Osteocyte (in vitro differentiated cells): ENCODE data around the gene DUOXA1. TPM values are rescaled to one million over a fixed set of nuclear protein-coding genes. Genes with fewer than 3 reads are reported as not detected.
A peak's percentile ranks its signal among the peaks of the same experiment; 100 is the strongest.

Experiments
- DNase-seq: peaks from one replicate; pipeline ENCODE4 v3.0.0; 2021; ENCODE audit warnings: mixed read lengths; ENCODE audit not compliant: unreplicated experiment; ENCODE audit errors: extremely low spot score
- H3K27ac Mint-ChIP-seq: one replicate; pipeline ENCODE4 v1.8.0; 2021; ENCODE audit warnings: mild to moderate bottlenecking, mixed read lengths; ENCODE audit not compliant: unreplicated experiment
- H3K27me3 Mint-ChIP-seq: one replicate; pipeline ENCODE4 v1.8.0; 2021; ENCODE audit warnings: mixed read lengths; ENCODE audit not compliant: unreplicated experiment
- H3K36me3 Mint-ChIP-seq: one replicate; pipeline ENCODE4 v1.8.0; 2021; ENCODE audit warnings: mixed read lengths; ENCODE audit not compliant: unreplicated experiment
- H3K4me1 Mint-ChIP-seq: one replicate; pipeline ENCODE4 v1.8.0; 2021; ENCODE audit warnings: mixed read lengths; ENCODE audit not compliant: unreplicated experiment
- H3K4me3 Mint-ChIP-seq: one replicate; pipeline ENCODE4 v1.8.0; 2021; ENCODE audit warnings: mild to moderate bottlenecking, moderate library complexity, mixed read lengths; ENCODE audit not compliant: unreplicated experiment
- H3K9me3 Mint-ChIP-seq: one replicate; pipeline ENCODE4 v1.8.0; 2021; ENCODE audit warnings: mixed read lengths; ENCODE audit not compliant: unreplicated experiment
- total RNA-seq: library from RNA; stranded (reverse); gene quantifications from 2 replicates; pipeline ENCODE4 v1.2.1, GENCODE V29; 2021
- TF ChIP-seq, protein P1 (sequence below): fragments of 200-600 bp; sonication (generic); IDR thresholded peaks from 2 replicates; pipeline ENCODE4 v1.5.0; 2021; ENCODE audit warnings: antibody characterized with exemption, mild to moderate bottlenecking, moderate library complexity

The DUOXA1 gene
- total RNA-seq, 1 donor from 2014 or later = not detected

- TF ChIP-seq, protein P1, sequence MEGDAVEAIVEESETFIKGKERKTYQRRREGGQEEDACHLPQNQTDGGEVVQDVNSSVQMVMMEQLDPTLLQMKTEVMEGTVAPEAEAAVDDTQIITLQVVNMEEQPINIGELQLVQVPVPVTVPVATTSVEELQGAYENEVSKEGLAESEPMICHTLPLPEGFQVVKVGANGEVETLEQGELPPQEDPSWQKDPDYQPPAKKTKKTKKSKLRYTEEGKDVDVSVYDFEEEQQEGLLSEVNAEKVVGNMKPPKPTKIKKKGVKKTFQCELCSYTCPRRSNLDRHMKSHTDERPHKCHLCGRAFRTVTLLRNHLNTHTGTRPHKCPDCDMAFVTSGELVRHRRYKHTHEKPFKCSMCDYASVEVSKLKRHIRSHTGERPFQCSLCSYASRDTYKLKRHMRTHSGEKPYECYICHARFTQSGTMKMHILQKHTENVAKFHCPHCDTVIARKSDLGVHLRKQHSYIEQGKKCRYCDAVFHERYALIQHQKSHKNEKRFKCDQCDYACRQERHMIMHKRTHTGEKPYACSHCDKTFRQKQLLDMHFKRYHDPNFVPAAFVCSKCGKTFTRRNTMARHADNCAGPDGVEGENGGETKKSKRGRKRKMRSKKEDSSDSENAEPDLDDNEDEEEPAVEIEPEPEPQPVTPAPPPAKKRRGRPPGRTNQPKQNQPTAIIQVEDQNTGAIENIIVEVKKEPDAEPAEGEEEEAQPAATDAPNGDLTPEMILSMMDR = peak; percentile 59
- H3K36me3 Mint-ChIP-seq = peaks cover 4% of the 10 kb centered on the region
Measured at GRCh38 chr15:45166834-45167630, 37.4 kb upstream of the DUOXA1 start.

DNA sequence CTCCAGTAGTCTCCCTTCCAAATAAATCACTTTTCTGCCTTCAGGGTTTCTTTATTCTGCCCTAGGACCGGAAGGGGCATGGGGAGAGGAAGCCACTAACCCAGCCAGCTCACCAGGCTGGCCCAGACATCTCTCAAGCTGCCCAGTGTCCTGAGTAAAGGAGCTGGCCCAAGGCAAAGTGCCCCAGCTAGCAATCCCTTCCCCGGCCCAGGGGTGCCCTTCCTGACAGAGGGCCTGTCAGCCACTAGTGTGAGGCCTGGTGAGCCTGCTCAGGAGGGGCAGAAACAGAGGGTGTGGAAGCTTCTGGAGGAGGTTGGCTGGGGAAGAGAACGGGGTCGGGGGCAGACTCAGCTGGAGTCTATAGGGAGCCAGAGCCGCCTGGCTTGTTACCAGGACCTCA lies 35.9 kb upstream of the DUOXA1 start:
- no peaks in the 10 kb centered on the region for H3K27me3 Mint-ChIP-seq
- H3K9me3 Mint-ChIP-seq = no peaks in the 10 kb centered on the region
- no peak for DNase-seq
- H3K4me3 Mint-ChIP-seq = peak overlapping the region; percentile 22
- H3K36me3 Mint-ChIP-seq = no peaks in the 10 kb centered on the region
- TF ChIP-seq, protein P1 = no peak
- peaks cover 22% of the 10 kb centered on the region for H3K4me1 Mint-ChIP-seq
- H3K27ac Mint-ChIP-seq = peak overlapping the region; percentile 63

More at GRCh38 chr15:45166834-45167630, 37.4 kb upstream of the DUOXA1 start:
- H3K4me1 Mint-ChIP-seq = peaks cover 22% of the 10 kb centered on the region
- H3K4me3 Mint-ChIP-seq = peak overlapping the region; percentile 64
- H3K27me3 Mint-ChIP-seq = no peaks in the 10 kb centered on the region
- no peaks in the 10 kb centered on the region for H3K9me3 Mint-ChIP-seq
- H3K27ac Mint-ChIP-seq = peak overlapping the region; percentile 82
- DNase-seq = peak; percentile 91

GRCh38 chr15:45164914-45165313 lies 35.2 kb upstream of the DUOXA1 start:
- no peaks in the 10 kb centered on the region for H3K36me3 Mint-ChIP-seq
- H3K27me3 Mint-ChIP-seq = no peaks in the 10 kb centered on the region
- H3K9me3 Mint-ChIP-seq = no peaks in the 10 kb centered on the region
- no peak overlapping the region for H3K4me3 Mint-ChIP-seq
- H3K4me1 Mint-ChIP-seq = peaks cover 22% of the 10 kb centered on the region
- TF ChIP-seq, protein P1 = no peak
- no peak overlapping the region for H3K27ac Mint-ChIP-seq
- no peak for DNase-seq

- no peak overlapping the region for H3K4me3 Mint-ChIP-seq
- TF ChIP-seq, protein P1 = no peak
Measured at GRCh38 chr15:45163508-45163856, 33.8 kb upstream of the DUOXA1 start.

GRCh38 chr15:45162771-45163507 lies 33.3 kb upstream of the DUOXA1 start:
- Mint-ChIP-seq H3K27me3 (no peaks in the 10 kb centered on the region), H3K4me1 (peaks cover 19% of the 10 kb centered on the region), H3K9me3 (no peaks in the 10 kb centered on the region), H3K27ac (peak overlapping the region; percentile 31), H3K36me3 (no peaks in the 10 kb centered on the region), H3K4me3 (no peak overlapping the region)
- peak; percentile 93 for DNase-seq
- TF ChIP-seq, protein P1 = peak; percentile 96

More at GRCh38 chr15:45163508-45163856, 33.8 kb upstream of the DUOXA1 start:
- H3K9me3 Mint-ChIP-seq = no peaks in the 10 kb centered on the region
- no peak for DNase-seq
- H3K27me3 Mint-ChIP-seq = no peaks in the 10 kb centered on the region
- H3K36me3 Mint-ChIP-seq = no peaks in the 10 kb centered on the region
- no peak overlapping the region for H3K27ac Mint-ChIP-seq
- peaks cover 17% of the 10 kb centered on the region for H3K4me1 Mint-ChIP-seq
